ENCODE data around the gene SETD2. TPM values are rescaled to one million over a fixed set of nuclear protein-coding genes. Genes with fewer than 3 reads are reported as not detected.

Gene SETD2
- polyA plus RNA-seq, 3 donors = 3.1 to 22.4 (median 7.5) TPM

GRCh38 chr3:46993292-46993691 lies 170.6 kb downstream of the SETD2 start:
- TF ChIP-seq CTCF (IDR thresholded peaks at IDR 0.05) = no peak
- peaks cover 76 to 98% of the 10 kb centered on the region in 2 donors for H3K36me3 Mint-ChIP-seq
- Histone ChIP-seq H3K4me3 (replicated peaks in 1 of 3; ENCODE audit: low read depth in 2 of 3, low read length in 3 of 3) (no peak overlapping the region), H4K20me1 (ENCODE audit: insufficient read depth, low read length) (peaks cover 81% of the 10 kb centered on the region), H3K27ac (ENCODE audit: low read depth in 1 of 2, low read length in 2 of 2) (peak overlapping the region in 1 of 2 donors; percentile 92), H3K9me3 (replicated peaks in 1 of 2; ENCODE audit: control insufficient read depth in 1 of 2, insufficient read depth in 1 of 2, low read length in 2 of 2) (no peaks in the 10 kb centered on the region), H2AFZ (ENCODE audit: insufficient read depth, low read depth, low read length, poor library complexity, severe bottlenecking) (no peak overlapping the region), H3K79me2 (ENCODE audit: insufficient read depth, low read length) (peaks cover 65% of the 10 kb centered on the region), H3K9ac (ENCODE audit: insufficient read depth, low read length, poor library complexity, severe bottlenecking) (no peak overlapping the region), H3K4me1 (ENCODE audit: control insufficient read depth in 1 of 2, insufficient read depth in 2 of 2, low read length in 2 of 2) (peaks cover 36 to 54% of the 10 kb centered on the region in 2 donors), H3K4me2 (replicated peaks; ENCODE audit: extremely low read depth, low read length, poor library complexity, severe bottlenecking) (no peak overlapping the region), H3K36me3 (replicated peaks in 1 of 2; ENCODE audit: control insufficient read depth in 1 of 2, insufficient read depth in 2 of 2, low read length in 2 of 2) (peaks cover 75 to 83% of the 10 kb centered on the region in 2 donors), H3K27me3 (ENCODE audit: control insufficient read depth in 2 of 2, insufficient read depth in 2 of 2, low read length in 2 of 2) (no peaks in the 10 kb centered on the region)
- peaks cover 49% of the 10 kb centered on the region for H3K4me1 Mint-ChIP-seq
- H3K4me3 Mint-ChIP-seq = no peak overlapping the region
- WGBS (ENCODE audit: insufficient coverage) = 100% methylated on average over 1 of the region's 2 CpGs
- intact Hi-C loops (cut with micrococcal nuclease) = no loop called here
- no peak for DNase-seq
- peaks cover 0 to 2% (median 1%) of the 10 kb centered on the region in 3 donors for H3K27me3 Mint-ChIP-seq (ENCODE audit: low read depth in 3 of 3)
- H3K27ac Mint-ChIP-seq = peak overlapping the region in 2 of 7 donors; percentile 50 to 80
- H3K9me3 Mint-ChIP-seq = peaks cover 0 to 2% (median 0%) of the 10 kb centered on the region in 7 donors

- Histone ChIP-seq H3K9ac (ENCODE audit: insufficient read depth, low read length, poor library complexity, severe bottlenecking) (no peak overlapping the region), H3K36me3 (replicated peaks in 1 of 2; ENCODE audit: control insufficient read depth in 1 of 2, insufficient read depth in 2 of 2, low read length in 2 of 2) (peaks cover 64 to 72% of the 10 kb centered on the region in 2 donors), H3K4me3 (replicated peaks in 1 of 3; ENCODE audit: low read depth in 2 of 3, low read length in 3 of 3) (no peak overlapping the region), H3K27ac (ENCODE audit: low read depth in 1 of 2, low read length in 2 of 2) (peak overlapping the region in 1 of 2 donors; percentile 92), H3K4me1 (ENCODE audit: control insufficient read depth in 1 of 2, insufficient read depth in 2 of 2, low read length in 2 of 2) (peaks cover 47 to 59% of the 10 kb centered on the region in 2 donors), H4K20me1 (ENCODE audit: insufficient read depth, low read length) (peaks cover 74% of the 10 kb centered on the region), H3K9me3 (replicated peaks in 1 of 2; ENCODE audit: control insufficient read depth in 1 of 2, insufficient read depth in 1 of 2, low read length in 2 of 2) (no peaks in the 10 kb centered on the region), H2AFZ (ENCODE audit: insufficient read depth, low read depth, low read length, poor library complexity, severe bottlenecking) (no peak overlapping the region), H3K4me2 (replicated peaks; ENCODE audit: extremely low read depth, low read length, poor library complexity, severe bottlenecking) (no peak overlapping the region), H3K79me2 (ENCODE audit: insufficient read depth, low read length) (peaks cover 73% of the 10 kb centered on the region), H3K27me3 (ENCODE audit: control insufficient read depth in 2 of 2, insufficient read depth in 2 of 2, low read length in 2 of 2) (no peaks in the 10 kb centered on the region)
- no peak overlapping the region for H3K4me3 Mint-ChIP-seq
- intact Hi-C loops (cut with micrococcal nuclease) = no loop called here
- no peak for DNase-seq
- 91% methylated on average over 8 of the region's 9 CpGs for WGBS (ENCODE audit: insufficient coverage)
- H3K27me3 Mint-ChIP-seq (ENCODE audit: low read depth in 3 of 3) = peaks cover 0 to 3% (median 1%) of the 10 kb centered on the region in 3 donors
- H3K9me3 Mint-ChIP-seq = peaks cover 0 to 2% (median 0%) of the 10 kb centered on the region in 7 donors
- no peak for TF ChIP-seq CTCF (IDR thresholded peaks at IDR 0.05)
- H3K27ac Mint-ChIP-seq = peak overlapping the region in 4 of 7 donors; percentile 41 to 80 (median 64)
- peaks cover 68 to 87% of the 10 kb centered on the region in 2 donors for H3K36me3 Mint-ChIP-seq
- peaks cover 51% of the 10 kb centered on the region for H3K4me1 Mint-ChIP-seq
These were observed 171.7 kb downstream of the SETD2 start for GRCh38 chr3:46992231-46992630.
